Testis (tissue), 2 donors: ENCODE measurements around the gene WASHC3.

ENCODE experiments used
- CTCF ChIP-seq, 3 experiments: fragments of 450-650 bp in 2 of 3; fragments of 200-600 bp in 1 of 3; sonication (generic) in 1 of 3; IDR thresholded peaks; one replicate each; pipeline ENCODE4 v1.5.1; 2016 to 2019; ENCODE audit warnings: antibody characterized with exemption in 3 of 3, mild to moderate bottlenecking in 2 of 3, moderate library complexity in 1 of 3
- POLR2A ChIP-seq: fragments of 450-650 bp; IDR thresholded peaks from one replicate; pipeline ENCODE4 v1.6.1; 2017; ENCODE audit warnings: antibody characterized with exemption, mild to moderate bottlenecking, moderate library complexity

- no peak for TF ChIP-seq CTCF (IDR thresholded peaks at IDR 0.05)
- no peak for TF ChIP-seq POLR2A
Observed at GRCh38 chr12:101992091-101992490, 69.7 kb downstream of the WASHC3 start.
